ENCODE results near the gene RPS6KA1.

RPS6KA1 gene

GRCh38 chr1:26530410-26530894 is 891 bp downstream of the RPS6KA1 start:
- no peak for DNase-seq (ENCODE audit: low read depth, low spot score)
- peak overlapping the region; percentile 66 for H3K4me3 ChIP-seq (ENCODE audit: low read length)

GRCh38 chr1:26530895-26531598 is 1.5 kb downstream of the RPS6KA1 start:
- DNase-seq (ENCODE audit: low read depth, low spot score), result no peak
- no peak overlapping the region for H3K4me3 ChIP-seq (ENCODE audit: low read length)

- H3K4me3 ChIP-seq (ENCODE audit: low read length), result no peak overlapping the region
- DNase-seq (ENCODE audit: low read depth, low spot score), result no peak
Observed at GRCh38 chr1:26531651-26532131, 2.1 kb downstream of the RPS6KA1 start.

- DNase-seq (ENCODE audit: low read depth, low spot score), result no peak
- no peak overlapping the region for H3K4me3 ChIP-seq (ENCODE audit: low read length)
Observed at GRCh38 chr1:26533951-26534509, 4.5 kb downstream of the RPS6KA1 start.

- no peak for DNase-seq (ENCODE audit: low read depth, low spot score)
- no peak overlapping the region for H3K4me3 ChIP-seq (ENCODE audit: low read length)
Observed at GRCh38 chr1:26535201-26535600, 5.6 kb downstream of the RPS6KA1 start.

- H3K4me3 ChIP-seq (ENCODE audit: low read length), result no peak overlapping the region
- DNase-seq (ENCODE audit: low read depth, low spot score), result no peak
Observed at GRCh38 chr1:26536081-26536480, 6.5 kb downstream of the RPS6KA1 start.

- H3K4me3 ChIP-seq (ENCODE audit: low read length), result no peak overlapping the region
- DNase-seq (ENCODE audit: low read depth, low spot score), result no peak
Observed at GRCh38 chr1:26536521-26536920, 7.0 kb downstream of the RPS6KA1 start.

GRCh38 chr1:26537951-26538352 is 8.4 kb downstream of the RPS6KA1 start:
- DNase-seq (ENCODE audit: low read depth, low spot score), result no peak

GRCh38 chr1:26538480-26539412 is 9.2 kb downstream of the RPS6KA1 start:
- H3K4me3 ChIP-seq (ENCODE audit: low read length), result no peak overlapping the region
- DNase-seq (ENCODE audit: low read depth, low spot score), result no peak

More at GRCh38 chr1:26537951-26538352, 8.4 kb downstream of the RPS6KA1 start:
- no peak overlapping the region for H3K4me3 ChIP-seq (ENCODE audit: low read length)

- no peak overlapping the region for H3K4me3 ChIP-seq (ENCODE audit: low read length)
- DNase-seq (ENCODE audit: low read depth, low spot score), result no peak
Observed at GRCh38 chr1:26539722-26540121, 10.2 kb downstream of the RPS6KA1 start.

- H3K4me3 ChIP-seq (ENCODE audit: low read length), result no peak overlapping the region
- DNase-seq (ENCODE audit: low read depth, low spot score), result no peak
Observed at GRCh38 chr1:26540351-26540750, 10.8 kb downstream of the RPS6KA1 start.

- no peak for DNase-seq (ENCODE audit: low read depth, low spot score)
- H3K4me3 ChIP-seq (ENCODE audit: low read length), result peak overlapping the region; percentile 32
Observed at GRCh38 chr1:26541431-26541815, 11.9 kb downstream of the RPS6KA1 start.

- DNase-seq (ENCODE audit: low read depth, low spot score), result peak; percentile 76
- peak overlapping the region; percentile 33 for H3K4me3 ChIP-seq (ENCODE audit: low read length)
Observed at GRCh38 chr1:26541816-26542711, 12.5 kb downstream of the RPS6KA1 start.

GRCh38 chr1:26542771-26543451 is 13.3 kb downstream of the RPS6KA1 start:
- no peak overlapping the region for H3K4me3 ChIP-seq (ENCODE audit: low read length)
- no peak for DNase-seq (ENCODE audit: low read depth, low spot score)

- no peak overlapping the region for H3K4me3 ChIP-seq (ENCODE audit: low read length)
- no peak for DNase-seq (ENCODE audit: low read depth, low spot score)
Observed at GRCh38 chr1:26543462-26543861, 13.9 kb downstream of the RPS6KA1 start.

GRCh38 chr1:26544126-26544525 is 14.6 kb downstream of the RPS6KA1 start:
- no peak overlapping the region for H3K4me3 ChIP-seq (ENCODE audit: low read length)

GRCh38 chr1:26545969-26546323 is 16.4 kb downstream of the RPS6KA1 start:
- DNase-seq (ENCODE audit: low read depth, low spot score), result no peak
- peak overlapping the region; percentile 93 for H3K4me3 ChIP-seq (ENCODE audit: low read length)

More at GRCh38 chr1:26544126-26544525, 14.6 kb downstream of the RPS6KA1 start:
- DNase-seq (ENCODE audit: low read depth, low spot score), result no peak

- DNase-seq (ENCODE audit: low read depth, low spot score), result no peak
- peak overlapping the region; percentile 93 for H3K4me3 ChIP-seq (ENCODE audit: low read length)
Observed at GRCh38 chr1:26546375-26546774, 16.8 kb downstream of the RPS6KA1 start.
